NT2/D1 (cell line): Measurements from ENCODE around the gene DNAAF2.
A peak's percentile ranks its signal among the peaks of the same experiment; 100 is the strongest.
"Not testable (repeated sequence)": the region's sequence is repeated elsewhere in the genome, so short reads cannot be mapped to it uniquely, and the experiment has no call there.

ENCODE experiments used
- DNase-seq: peaks from one replicate; pipeline ENCODE4 v3.0.0-alpha.2; 2011; ENCODE audit warnings: low read depth, low spot score
- H3K27me3 ChIP-seq: 2 replicates; pipeline ENCODE4 v1.6.0; 2011; ENCODE audit warnings: mild to moderate bottlenecking; ENCODE audit not compliant: insufficient read length, insufficient read depth
- H3K36me3 ChIP-seq: 2 replicates; pipeline ENCODE4 v1.6.1; 2011; ENCODE audit warnings: mild to moderate bottlenecking, low read length, mixed read lengths; ENCODE audit not compliant: insufficient read depth, insufficient read length
- H3K4me1 ChIP-seq: 2 replicates; pipeline ENCODE4 v1.5.1; 2011; ENCODE audit not compliant: insufficient read depth, insufficient read length
- H3K4me3 ChIP-seq: 2 replicates; pipeline ENCODE4 v1.5.1; 2011; ENCODE audit warnings: low read depth; ENCODE audit not compliant: insufficient read length
- H3K9ac ChIP-seq: 2 replicates; pipeline ENCODE4 v1.6.0; 2011; ENCODE audit warnings: low read depth; ENCODE audit not compliant: insufficient read length
- H3K9me3 ChIP-seq: 2 replicates; pipeline ENCODE4 v1.5.1; 2011; ENCODE audit warnings: mild to moderate bottlenecking, low read length; ENCODE audit not compliant: insufficient read depth
- SUZ12 ChIP-seq: IDR thresholded peaks from 2 replicates; pipeline ENCODE4 v1.6.1; 2011; ENCODE audit not compliant: insufficient read length, insufficient read depth; ENCODE audit errors: extremely low read depth
- YY1 ChIP-seq: IDR thresholded peaks from 2 replicates; pipeline ENCODE4 v1.6.1; 2011; ENCODE audit not compliant: insufficient read length, insufficient read depth
- ZNF274 ChIP-seq: IDR thresholded peaks from 2 replicates; pipeline ENCODE4 v1.6.1; 2011; ENCODE audit warnings: mild to moderate bottlenecking, low read depth, low read length

The DNAAF2 gene

GRCh38 chr14:49586673-49587460 lies 48.2 kb downstream of the DNAAF2 start:
- H3K27me3 ChIP-seq = no peaks in the 10 kb centered on the region
- no peak overlapping the region for H3K4me3 ChIP-seq
- peak; percentile 47 for DNase-seq
- H3K4me1 ChIP-seq = no peaks in the 10 kb centered on the region
- no peak for TF ChIP-seq SUZ12
- no peak for TF ChIP-seq ZNF274
- TF ChIP-seq YY1 = no peak
- no peaks in the 10 kb centered on the region for H3K9me3 ChIP-seq
- no peak overlapping the region for H3K9ac ChIP-seq
- H3K36me3 ChIP-seq = peaks cover 42% of the 10 kb centered on the region

DNA sequence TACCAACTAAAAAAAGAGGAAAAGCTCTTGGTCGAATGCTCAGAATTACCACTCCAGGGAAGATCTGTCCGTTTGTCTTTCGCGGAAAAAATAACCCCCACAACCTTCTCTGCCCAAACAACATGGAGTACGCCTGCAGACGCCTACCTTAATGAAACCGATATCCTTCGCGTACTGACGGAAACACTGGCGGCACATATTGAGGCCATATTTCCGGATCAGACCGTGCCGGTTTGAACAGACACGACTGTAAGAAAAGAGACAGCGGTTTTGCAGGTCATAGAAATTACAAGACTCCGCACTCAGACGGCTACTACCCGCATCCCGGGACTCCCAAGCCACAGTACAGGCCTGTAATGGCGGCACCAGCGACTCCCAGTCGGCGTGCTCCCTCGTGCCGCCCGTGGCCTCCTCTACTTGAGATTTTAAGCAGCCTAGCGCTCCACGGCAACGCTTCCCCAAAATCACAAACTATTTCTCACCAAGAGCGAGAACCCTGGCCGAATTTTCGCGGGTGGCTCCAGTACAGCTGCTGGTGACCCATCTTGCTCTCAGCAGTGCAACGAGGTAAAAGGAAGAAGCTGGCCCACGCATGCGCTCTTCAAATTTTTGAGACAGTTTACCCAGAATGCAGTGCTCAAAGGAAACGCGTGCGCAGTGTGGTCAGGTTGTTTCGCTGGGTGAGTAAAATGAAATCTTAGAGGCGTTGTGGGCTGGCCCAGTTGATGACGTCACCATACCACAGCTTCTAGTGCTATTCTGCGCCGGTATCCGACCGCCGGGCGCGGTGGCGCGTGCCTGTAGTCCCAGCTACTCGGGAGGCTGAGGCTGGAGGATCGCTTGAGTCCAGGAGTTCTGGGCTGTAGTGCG lies 49.0 kb downstream of the DNAAF2 start, which contains the start of gene RPS29:
Gene RPS29 (minus strand): TSS at position 578 of the 870 bp plus-strand sequence. CDS start 34 bp downstream, at position 544.
- Histone ChIP-seq H3K27me3 (no peaks in the 10 kb centered on the region), H3K4me1 (peaks cover 2% of the 10 kb centered on the region), H3K4me3 (peak within 1 kb of the TSS; percentile 93), H3K36me3 (peaks cover 46% of the 10 kb centered on the region), H3K9ac (peak within 1 kb of the TSS; percentile 96), H3K9me3 (no peaks in the 10 kb centered on the region)
- peak; percentile 92 for DNase-seq
- TF ChIP-seq SUZ12 = no peak
- TF ChIP-seq YY1 = peak; percentile 50

DNA sequence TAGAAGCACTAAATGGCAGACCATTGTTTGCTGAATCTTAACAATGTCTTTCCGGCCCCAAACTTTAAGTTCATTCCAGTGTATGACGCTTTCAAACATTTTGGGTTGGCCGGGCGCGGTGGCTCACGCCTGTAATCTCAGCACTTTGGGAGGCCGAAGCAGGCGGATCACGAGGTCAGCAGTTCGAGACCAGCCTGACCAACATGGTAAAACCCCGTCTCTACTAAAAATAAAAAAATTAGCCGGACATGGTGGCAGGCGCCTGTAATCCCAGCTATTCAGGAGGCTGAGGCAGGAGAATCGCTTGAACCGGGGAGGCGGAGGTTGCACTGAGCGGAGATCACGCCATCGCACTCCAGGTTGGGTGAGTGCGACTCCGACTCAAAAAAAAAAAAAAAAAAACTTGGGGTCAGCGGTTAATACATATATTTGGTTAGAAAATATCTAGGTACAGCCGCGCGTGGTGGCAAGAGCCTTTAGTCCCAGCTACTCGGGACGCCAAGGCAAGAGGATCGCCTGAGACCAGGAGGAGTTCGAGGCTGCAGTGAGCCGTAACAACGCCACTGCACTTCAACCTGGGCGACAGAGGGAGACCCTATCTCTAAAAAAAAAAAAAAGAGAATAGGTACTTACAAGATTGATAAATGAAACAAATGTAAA lies 49.9 kb downstream of the DNAAF2 start:
- DNase-seq = not testable (repeated sequence)

DNA sequence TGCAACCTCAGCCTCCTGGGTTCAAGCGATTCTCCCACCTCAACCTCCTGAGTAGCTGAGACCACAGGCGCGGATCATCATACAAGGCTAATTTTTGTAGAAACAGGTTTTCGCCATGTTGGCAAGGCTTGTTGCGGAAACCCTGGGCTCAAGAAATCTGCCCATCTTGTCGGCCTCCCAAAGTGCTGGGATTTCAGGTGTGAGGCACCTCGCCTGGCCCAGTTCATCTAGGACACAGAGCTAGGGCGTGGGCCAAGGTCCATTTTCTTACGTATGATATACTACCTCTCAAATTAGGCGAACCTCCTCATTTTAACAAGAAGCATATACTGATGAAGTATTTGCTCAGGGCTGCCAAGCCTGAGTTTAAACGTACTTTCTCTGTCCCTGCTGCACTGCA lies 51.0 kb downstream of the DNAAF2 start:
- no peak for DNase-seq
- no peaks in the 10 kb centered on the region for H3K27me3 ChIP-seq
- peak overlapping the region; percentile 82 for H3K9ac ChIP-seq
- TF ChIP-seq YY1 (no peak), SUZ12 (no peak), ZNF274 (no peak)
- peak overlapping the region; percentile 93 for H3K4me3 ChIP-seq
- H3K36me3 ChIP-seq = peaks cover 50% of the 10 kb centered on the region
- no peaks in the 10 kb centered on the region for H3K9me3 ChIP-seq
- H3K4me1 ChIP-seq = peaks cover 2% of the 10 kb centered on the region

More for the DNA sequence above, 49.9 kb downstream of the DNAAF2 start:
- Histone ChIP-seq H3K4me3 (peak overlapping the region; percentile 93), H3K36me3 (peaks cover 46% of the 10 kb centered on the region), H3K9ac (peak overlapping the region; percentile 96)
- H3K27me3 ChIP-seq, H3K4me1 ChIP-seq, H3K9me3 ChIP-seq: not testable (repeated sequence)

DNA sequence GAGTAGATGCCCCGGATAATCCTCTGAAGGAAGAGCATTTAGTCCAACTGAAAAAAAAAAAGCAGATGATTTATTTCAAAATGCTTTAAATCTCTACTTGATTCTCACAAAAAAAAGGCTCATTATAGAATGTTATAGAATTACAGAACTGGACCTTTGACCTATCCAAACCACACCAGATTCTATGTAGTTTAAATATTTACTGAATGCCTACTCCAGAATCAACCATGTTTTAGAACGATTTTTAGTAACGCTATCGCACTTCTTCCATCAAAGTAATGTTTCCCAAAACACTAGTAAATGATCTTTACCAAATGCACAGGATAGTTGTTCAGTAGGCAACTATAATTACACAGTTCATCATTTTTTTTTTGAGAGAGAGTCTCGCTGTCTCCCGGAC lies 51.4 kb downstream of the DNAAF2 start:
- TF ChIP-seq YY1 = no peak
- no peak for TF ChIP-seq SUZ12
- no peak for TF ChIP-seq ZNF274
- H3K36me3 ChIP-seq = peaks cover 54% of the 10 kb centered on the region
- H3K9me3 ChIP-seq = no peaks in the 10 kb centered on the region
- H3K27me3 ChIP-seq = no peaks in the 10 kb centered on the region
- peak overlapping the region; percentile 82 for H3K9ac ChIP-seq
- H3K4me3 ChIP-seq = peak overlapping the region; percentile 93
- DNase-seq = no peak
- peaks cover 2% of the 10 kb centered on the region for H3K4me1 ChIP-seq

- Histone ChIP-seq H3K4me1 (peaks cover 2% of the 10 kb centered on the region), H3K4me3 (no peak overlapping the region), H3K36me3 (peaks cover 57% of the 10 kb centered on the region), H3K9ac (peak overlapping the region; percentile 32), H3K27me3 (no peaks in the 10 kb centered on the region), H3K9me3 (no peaks in the 10 kb centered on the region)
- no peak for DNase-seq
- no peak for TF ChIP-seq SUZ12
- no peak for TF ChIP-seq ZNF274
- no peak for TF ChIP-seq YY1
Observed at GRCh38 chr14:49582113-49582977, 52.7 kb downstream of the DNAAF2 start.
